GM18498 (cell line): ENCODE measurements around the gene GABRG2.

Experiments
- ATAC-seq: cut with Tn5 transposase; IDR thresholded peaks from one replicate; pipeline ENCODE4 v1.9.1; 2021; ENCODE audit warnings: mild to moderate bottlenecking, moderate library complexity; ENCODE audit not compliant: unreplicated experiment

Gene GABRG2

DNA sequence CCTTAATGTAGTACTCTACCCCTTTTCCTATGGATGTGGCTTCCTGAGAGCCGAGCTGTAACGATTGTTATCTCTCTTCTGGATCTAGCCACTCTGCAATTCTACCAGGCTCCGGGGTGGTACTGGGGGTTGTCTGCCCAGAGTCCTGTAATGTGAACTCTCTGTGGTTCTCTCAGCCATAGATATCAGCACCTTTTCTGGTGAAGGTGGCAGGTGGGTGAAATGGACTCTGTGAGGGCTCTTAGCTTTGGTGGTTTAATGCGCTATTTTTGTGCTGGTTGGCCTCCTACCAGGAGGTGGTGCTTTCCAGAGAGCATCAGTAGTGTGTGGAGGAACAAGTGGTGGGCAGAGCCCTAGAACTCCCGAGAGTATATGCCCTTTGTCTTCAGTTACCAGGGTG lies 122.1 kb downstream of the GABRG2 start:
- no peak for ATAC-seq

DNA sequence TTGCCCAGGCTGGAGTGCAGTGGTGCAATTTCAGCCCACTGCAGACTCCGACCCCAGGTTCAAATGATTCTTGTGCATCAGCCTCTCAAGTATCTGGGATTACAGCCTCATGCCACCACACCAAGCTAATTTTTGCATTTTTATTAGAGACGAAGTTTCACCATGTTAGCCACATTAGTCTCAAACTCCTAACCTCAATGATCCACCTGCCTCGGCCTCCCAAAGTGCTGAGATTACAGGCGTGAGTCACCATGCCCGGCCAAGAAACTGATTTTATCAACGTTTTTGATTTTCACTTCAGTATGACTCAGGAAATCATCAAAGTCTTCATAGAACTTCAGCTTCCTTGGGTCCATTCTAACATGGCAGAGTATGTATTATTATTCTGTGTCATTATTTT lies 125.4 kb downstream of the GABRG2 start:
- ATAC-seq = no peak

DNA sequence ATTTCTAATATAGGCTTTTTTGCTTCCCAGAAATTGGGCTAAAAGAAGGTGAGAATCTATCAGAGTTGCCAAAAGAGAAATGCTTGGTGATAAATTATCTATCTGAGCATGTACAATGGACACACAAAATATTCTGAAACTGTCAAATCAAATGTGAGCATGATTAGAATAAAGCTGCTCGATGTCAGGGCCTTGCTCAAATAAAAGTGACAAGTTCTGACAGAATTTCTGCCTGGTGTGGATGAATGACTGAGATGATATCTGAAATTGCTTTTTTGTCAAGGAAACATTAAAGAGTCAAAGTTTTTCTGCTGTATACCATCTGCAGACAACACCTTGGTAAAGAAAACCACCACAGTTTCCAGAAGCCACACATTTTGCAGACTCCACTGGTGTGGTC lies 128.8 kb downstream of the GABRG2 start:
- ATAC-seq = no peak

DNA sequence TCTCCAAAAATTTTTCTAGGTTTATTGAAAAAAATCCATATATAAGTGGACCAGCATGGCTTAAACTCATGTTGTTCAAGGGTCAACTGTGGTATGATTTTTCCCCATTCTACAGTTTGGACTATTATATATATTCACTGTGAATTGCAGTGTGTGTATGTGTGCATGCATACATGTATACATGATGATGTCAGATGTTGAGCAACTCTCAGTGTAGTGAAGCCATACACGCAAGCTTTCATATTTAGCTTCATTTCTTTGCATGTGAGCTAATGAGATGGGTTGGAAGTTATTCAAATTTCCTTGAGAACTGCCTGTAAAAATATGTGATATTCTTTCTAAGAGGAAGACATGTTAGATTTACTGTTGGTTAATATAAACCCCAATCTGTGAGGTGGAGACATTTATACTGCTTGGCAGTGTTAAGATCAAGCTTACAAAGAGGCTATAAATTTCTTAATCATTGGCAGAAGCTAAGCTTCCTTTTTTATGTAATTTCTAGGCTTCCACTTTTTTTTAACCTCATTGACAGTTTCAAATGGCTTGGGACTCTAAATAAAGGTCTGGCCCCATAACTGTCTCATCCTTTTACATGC lies 134.8 kb downstream of the GABRG2 start:
- no peak for ATAC-seq
